H1 (cell line): ENCODE data around the gene RPS21.

Source experiments
- CREB1 ChIP-seq: IDR thresholded peaks from 2 replicates; pipeline ENCODE4 v1.6.1; 2012; ENCODE audit warnings: inconsistent platforms
- JUND ChIP-seq: IDR thresholded peaks from 2 replicates; pipeline ENCODE4 v1.6.1; 2011; ENCODE audit warnings: mild to moderate bottlenecking, improper control_type of control experiment, low read length
- POLR2A ChIP-seq, 2 experiments: IDR thresholded peaks; 1 replicate in 1 of 2; 2 replicates in 1 of 2; pipeline ENCODE4 v1.6.1; 2011; ENCODE audit warnings: low read depth in 2 of 2, low read length in 2 of 2, mild to moderate bottlenecking in 2 of 2; ENCODE audit errors: control extremely low read depth in 1 of 2
- POLR2AphosphoS5 ChIP-seq: IDR thresholded peaks from 2 replicates; pipeline ENCODE4 v1.6.1; 2011; ENCODE audit warnings: low read depth, low read length
- SIN3A ChIP-seq, 2 experiments: IDR thresholded peaks in 1 of 2; conservative IDR thresholded peaks in 1 of 2; 2 replicates each; pipeline ENCODE4 v1.6.1; 2011 to 2012; ENCODE audit warnings: low read length in 2 of 2, improper control_type of control experiment in 1 of 2, low read depth in 1 of 2, mild to moderate bottlenecking in 1 of 2
- TAF7 ChIP-seq: optimal IDR thresholded peaks from 2 replicates; pipeline ENCODE3; 2011; ENCODE audit warnings: low read depth, mild to moderate bottlenecking, inconsistent platforms, low read length, moderate library complexity, borderline replicate concordance
- TF ChIP-seq, protein P1 (sequence below), 3 experiments: IDR thresholded peaks; 1 replicate in 2 of 3; 2 replicates in 1 of 3; pipeline versions ENCODE4 v1.5.1 to v1.6.1; 2011; ENCODE audit warnings: low read length in 3 of 3, mild to moderate bottlenecking in 3 of 3, inconsistent platforms in 2 of 3, low read depth in 1 of 3, moderate library complexity in 1 of 3; ENCODE audit not compliant: insufficient read depth in 1 of 3; ENCODE audit errors: control extremely low read depth in 1 of 3

DNA sequence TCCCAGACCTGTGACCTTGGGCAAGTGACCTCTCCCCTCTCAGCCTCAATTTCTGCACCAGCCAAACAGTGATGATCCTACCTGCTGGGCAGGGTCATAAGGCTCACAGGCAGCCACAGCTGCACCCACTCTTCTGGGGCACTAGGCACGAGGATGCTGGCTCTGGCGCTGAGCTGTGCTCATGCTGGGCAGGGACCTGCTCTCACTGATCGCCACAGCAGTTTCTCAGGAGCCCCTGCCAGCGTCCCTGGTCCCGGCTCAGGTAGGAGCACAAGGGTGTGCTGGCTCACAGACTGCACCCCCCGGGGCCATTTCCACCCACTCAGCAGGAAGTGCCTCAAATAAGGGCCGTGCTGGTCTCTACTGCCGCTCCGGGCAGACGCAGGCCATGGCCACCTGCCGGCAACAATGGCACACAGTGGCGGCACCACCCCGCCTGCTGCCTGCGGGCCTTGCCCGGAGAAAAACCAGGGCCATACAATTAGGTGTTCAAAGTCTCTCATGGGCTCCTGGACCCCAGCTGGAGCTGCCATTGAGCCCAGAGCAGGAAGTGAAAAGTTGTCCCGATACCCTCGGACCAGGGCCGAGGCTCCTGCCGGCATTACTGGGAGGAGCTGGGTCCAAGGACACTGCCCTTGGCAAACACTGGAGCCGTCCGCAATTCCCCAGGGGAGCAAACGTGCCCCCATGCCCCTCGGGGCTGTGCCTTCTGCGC is 24.7 kb downstream of the RPS21 start:
- TF ChIP-seq, protein P1, sequence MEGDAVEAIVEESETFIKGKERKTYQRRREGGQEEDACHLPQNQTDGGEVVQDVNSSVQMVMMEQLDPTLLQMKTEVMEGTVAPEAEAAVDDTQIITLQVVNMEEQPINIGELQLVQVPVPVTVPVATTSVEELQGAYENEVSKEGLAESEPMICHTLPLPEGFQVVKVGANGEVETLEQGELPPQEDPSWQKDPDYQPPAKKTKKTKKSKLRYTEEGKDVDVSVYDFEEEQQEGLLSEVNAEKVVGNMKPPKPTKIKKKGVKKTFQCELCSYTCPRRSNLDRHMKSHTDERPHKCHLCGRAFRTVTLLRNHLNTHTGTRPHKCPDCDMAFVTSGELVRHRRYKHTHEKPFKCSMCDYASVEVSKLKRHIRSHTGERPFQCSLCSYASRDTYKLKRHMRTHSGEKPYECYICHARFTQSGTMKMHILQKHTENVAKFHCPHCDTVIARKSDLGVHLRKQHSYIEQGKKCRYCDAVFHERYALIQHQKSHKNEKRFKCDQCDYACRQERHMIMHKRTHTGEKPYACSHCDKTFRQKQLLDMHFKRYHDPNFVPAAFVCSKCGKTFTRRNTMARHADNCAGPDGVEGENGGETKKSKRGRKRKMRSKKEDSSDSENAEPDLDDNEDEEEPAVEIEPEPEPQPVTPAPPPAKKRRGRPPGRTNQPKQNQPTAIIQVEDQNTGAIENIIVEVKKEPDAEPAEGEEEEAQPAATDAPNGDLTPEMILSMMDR (IDR thresholded peaks at IDR 0.05; ENCODE audit: control extremely low read depth in 1 of 3, insufficient read depth in 1 of 3, low read depth in 1 of 3, low read length in 3 of 3), result no peak
- TF ChIP-seq TAF7 (no peak), CREB1 (no peak), SIN3A (conservative IDR thresholded peaks at IDR 0.05 in 1 of 2, IDR thresholded peaks at IDR 0.05 in 1 of 2; ENCODE audit: low read depth in 1 of 2, low read length in 2 of 2) (no peak), POLR2A (IDR thresholded peaks at IDR 0.05; ENCODE audit: control extremely low read depth in 1 of 2, low read depth in 2 of 2, low read length in 2 of 2) (no peak), JUND (no peak), POLR2AphosphoS5 (no peak)
